Ishikawa (cell line): ENCODE data around the gene CHURC1.

ENCODE experiments used
- CEBPB ChIP-seq: IDR thresholded peaks from 2 replicates; pipeline ENCODE4 v1.6.1; 2012
- CREB1 ChIP-seq: IDR thresholded peaks from 2 replicates; pipeline ENCODE4 v1.6.1; 2012; ENCODE audit warnings: low read depth
- EGR1 ChIP-seq: IDR thresholded peaks from 2 replicates; pipeline ENCODE4 v1.6.1; 2012
- EP300 ChIP-seq: IDR thresholded peaks from 2 replicates; pipeline ENCODE4 v1.6.1; 2012; ENCODE audit warnings: borderline replicate concordance
- FOXM1 ChIP-seq: IDR thresholded peaks from 2 replicates; pipeline ENCODE4 v1.6.1; 2012; ENCODE audit warnings: low read depth, borderline replicate concordance
- NFIC ChIP-seq: IDR thresholded peaks from 2 replicates; pipeline ENCODE4 v1.6.1; 2012
- RAD21 ChIP-seq: IDR thresholded peaks from 2 replicates; pipeline ENCODE4 v1.6.1; 2012; ENCODE audit warnings: low read depth
- TAF1 ChIP-seq: IDR thresholded peaks from 2 replicates; pipeline ENCODE4 v1.6.1; 2012; ENCODE audit warnings: low read depth, mild to moderate bottlenecking
- TCF12 ChIP-seq: IDR thresholded peaks from 2 replicates; pipeline ENCODE4 v1.6.1; 2012; ENCODE audit warnings: low read depth
- TEAD4 ChIP-seq: IDR thresholded peaks from 2 replicates; pipeline ENCODE4 v1.6.1; 2012
- YY1 ChIP-seq: IDR thresholded peaks from 2 replicates; pipeline ENCODE4 v1.6.1; 2012; ENCODE audit warnings: low read depth
- ZBTB7A ChIP-seq: IDR thresholded peaks from 2 replicates; pipeline ENCODE4 v1.6.1; 2012; ENCODE audit warnings: low read depth
- TF ChIP-seq, protein P1 (sequence below): IDR thresholded peaks from 2 replicates; pipeline ENCODE4 v1.6.1; 2012
- TF ChIP-seq, protein P2 (sequence below): IDR thresholded peaks from 2 replicates; pipeline ENCODE4 v1.6.1; 2012; ENCODE audit warnings: low read depth, mild to moderate bottlenecking
- TF ChIP-seq, protein P3 (sequence below): IDR thresholded peaks from 2 replicates; pipeline ENCODE4 v1.6.1; 2012

The CHURC1 gene

DNA sequence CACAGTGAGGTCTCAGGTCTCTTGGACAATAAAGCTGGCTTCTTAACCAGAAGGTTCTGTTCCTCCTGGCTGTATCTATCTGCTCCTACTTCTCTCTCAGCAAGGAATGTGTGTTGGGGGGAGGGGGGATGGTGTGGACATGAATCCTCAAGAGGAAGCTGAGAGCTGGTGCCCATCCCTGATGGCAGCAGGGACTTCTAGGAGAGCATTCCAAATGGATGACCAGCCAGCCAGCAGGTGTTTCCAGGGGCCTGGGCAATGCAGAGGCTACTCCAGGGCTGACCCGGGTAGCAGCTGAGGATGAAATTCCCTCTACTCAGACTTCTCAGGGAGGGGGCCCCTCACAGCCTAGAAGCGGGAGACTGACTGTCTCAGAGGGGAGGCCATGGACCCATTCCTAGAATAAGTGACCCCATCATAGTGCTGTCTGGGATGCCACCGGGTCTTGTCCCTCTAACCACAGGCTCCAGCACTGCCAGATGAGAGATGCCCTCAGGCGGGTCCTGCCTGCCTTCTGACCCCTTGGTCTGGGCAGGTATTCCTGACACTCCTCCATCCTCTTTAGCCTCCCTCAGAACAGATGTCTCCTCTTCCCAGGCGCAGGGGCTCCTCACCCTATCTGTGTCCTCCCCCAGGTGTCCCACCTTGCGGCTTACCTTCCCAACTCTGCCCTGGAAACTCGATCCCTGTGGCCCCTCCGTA lies 56.7 kb downstream of the CHURC1 start:
- TF ChIP-seq TEAD4 = no peak
- no peak for TF ChIP-seq TCF12
- TF ChIP-seq, protein P1, sequence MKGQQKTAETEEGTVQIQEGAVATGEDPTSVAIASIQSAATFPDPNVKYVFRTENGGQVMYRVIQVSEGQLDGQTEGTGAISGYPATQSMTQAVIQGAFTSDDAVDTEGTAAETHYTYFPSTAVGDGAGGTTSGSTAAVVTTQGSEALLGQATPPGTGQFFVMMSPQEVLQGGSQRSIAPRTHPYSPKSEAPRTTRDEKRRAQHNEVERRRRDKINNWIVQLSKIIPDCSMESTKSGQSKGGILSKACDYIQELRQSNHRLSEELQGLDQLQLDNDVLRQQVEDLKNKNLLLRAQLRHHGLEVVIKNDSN = no peak
- TF ChIP-seq ZBTB7A = no peak
- TF ChIP-seq EP300 = no peak
- TF ChIP-seq CEBPB = no peak
- TF ChIP-seq, protein P2, sequence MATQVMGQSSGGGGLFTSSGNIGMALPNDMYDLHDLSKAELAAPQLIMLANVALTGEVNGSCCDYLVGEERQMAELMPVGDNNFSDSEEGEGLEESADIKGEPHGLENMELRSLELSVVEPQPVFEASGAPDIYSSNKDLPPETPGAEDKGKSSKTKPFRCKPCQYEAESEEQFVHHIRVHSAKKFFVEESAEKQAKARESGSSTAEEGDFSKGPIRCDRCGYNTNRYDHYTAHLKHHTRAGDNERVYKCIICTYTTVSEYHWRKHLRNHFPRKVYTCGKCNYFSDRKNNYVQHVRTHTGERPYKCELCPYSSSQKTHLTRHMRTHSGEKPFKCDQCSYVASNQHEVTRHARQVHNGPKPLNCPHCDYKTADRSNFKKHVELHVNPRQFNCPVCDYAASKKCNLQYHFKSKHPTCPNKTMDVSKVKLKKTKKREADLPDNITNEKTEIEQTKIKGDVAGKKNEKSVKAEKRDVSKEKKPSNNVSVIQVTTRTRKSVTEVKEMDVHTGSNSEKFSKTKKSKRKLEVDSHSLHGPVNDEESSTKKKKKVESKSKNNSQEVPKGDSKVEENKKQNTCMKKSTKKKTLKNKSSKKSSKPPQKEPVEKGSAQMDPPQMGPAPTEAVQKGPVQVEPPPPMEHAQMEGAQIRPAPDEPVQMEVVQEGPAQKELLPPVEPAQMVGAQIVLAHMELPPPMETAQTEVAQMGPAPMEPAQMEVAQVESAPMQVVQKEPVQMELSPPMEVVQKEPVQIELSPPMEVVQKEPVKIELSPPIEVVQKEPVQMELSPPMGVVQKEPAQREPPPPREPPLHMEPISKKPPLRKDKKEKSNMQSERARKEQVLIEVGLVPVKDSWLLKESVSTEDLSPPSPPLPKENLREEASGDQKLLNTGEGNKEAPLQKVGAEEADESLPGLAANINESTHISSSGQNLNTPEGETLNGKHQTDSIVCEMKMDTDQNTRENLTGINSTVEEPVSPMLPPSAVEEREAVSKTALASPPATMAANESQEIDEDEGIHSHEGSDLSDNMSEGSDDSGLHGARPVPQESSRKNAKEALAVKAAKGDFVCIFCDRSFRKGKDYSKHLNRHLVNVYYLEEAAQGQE = no peak
- TF ChIP-seq CREB1 = no peak
- TF ChIP-seq TAF1 = no peak
- TF ChIP-seq NFIC = no peak
- TF ChIP-seq YY1 = no peak
- no peak for TF ChIP-seq FOXM1
- TF ChIP-seq, protein P3, sequence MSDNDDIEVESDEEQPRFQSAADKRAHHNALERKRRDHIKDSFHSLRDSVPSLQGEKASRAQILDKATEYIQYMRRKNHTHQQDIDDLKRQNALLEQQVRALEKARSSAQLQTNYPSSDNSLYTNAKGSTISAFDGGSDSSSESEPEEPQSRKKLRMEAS = no peak
- no peak for TF ChIP-seq RAD21
- no peak for TF ChIP-seq EGR1

DNA sequence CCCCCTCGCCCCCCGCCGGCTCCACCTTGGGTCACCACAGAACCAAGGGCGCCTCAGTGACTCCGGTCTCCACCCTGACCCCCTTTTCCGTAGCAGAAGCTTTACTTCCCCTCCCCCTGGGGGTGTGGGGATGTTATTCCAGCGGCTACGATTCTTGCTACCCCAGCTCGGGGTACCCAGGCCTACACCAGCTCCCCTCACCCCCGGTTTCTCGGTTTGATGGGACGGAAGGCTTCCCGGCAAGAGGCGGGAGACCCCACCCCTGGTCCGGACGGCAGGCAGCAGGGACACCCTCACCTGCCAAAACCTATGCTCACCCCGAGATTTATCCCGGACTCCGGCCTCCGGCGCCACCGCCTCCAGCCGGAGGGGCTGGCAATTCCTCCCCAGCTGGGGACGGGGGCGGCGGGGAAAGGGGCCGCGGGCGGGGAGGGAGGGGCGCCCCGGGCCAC lies 57.3 kb downstream of the CHURC1 start:
- TF ChIP-seq ZBTB7A = peak; percentile 76
- no peak for TF ChIP-seq TEAD4

DNA sequence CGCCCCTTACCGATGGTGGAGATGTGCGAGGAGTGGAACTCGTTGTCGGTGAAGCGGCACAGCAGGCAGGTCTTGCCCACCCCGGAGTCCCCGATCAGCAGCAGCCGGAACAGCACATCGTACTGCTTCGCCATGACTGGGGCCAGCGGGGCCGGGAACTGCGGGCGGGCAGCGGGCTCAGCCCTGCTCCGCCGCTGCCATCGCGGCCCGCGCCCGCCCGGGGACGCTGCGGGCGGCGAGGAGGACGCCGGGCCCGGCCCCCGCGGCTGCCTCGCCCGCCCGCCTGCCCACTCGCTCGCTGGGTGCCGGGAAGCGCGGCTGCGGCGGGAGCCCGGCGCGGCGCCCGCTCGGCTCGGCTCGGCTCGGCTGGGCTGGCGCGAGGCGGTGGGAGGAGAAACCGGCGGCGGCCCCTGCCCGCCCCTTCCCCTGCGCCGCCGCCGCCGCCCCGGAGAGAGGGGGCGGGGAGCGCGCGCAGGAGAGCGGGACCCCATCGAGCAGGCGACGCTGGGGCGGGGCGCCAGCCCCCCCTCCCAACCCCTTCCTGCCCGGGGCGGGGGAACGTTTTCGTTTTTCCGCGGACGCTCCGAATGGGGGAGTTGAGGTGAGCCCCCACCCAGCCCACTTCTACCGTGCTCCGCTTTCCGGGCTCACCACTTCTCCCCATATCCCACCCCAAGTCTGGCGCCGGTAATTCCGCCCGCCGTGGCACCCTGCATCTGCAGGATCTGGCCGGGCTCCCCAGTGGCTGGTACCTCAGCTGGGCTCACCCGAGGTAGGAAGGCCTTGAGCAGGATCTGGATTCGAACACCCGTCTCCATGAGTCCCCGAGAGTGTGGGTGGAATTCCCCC lies 57.9 kb downstream of the CHURC1 start, which contains the start of gene RAB15:
RAB15 (minus strand) TSS at position 394 of the 849 bp plus-strand sequence; CDS start at position 134, 260 bp downstream.
- no peak for TF ChIP-seq CEBPB
- TF ChIP-seq ZBTB7A = peak; percentile 33; the same call in 1 of the 2 replicates
- no peak for TF ChIP-seq EGR1
- no peak for TF ChIP-seq NFIC
- TF ChIP-seq TAF1 = no peak
- TF ChIP-seq, protein P1 = no peak
- no peak for TF ChIP-seq TCF12

DNA sequence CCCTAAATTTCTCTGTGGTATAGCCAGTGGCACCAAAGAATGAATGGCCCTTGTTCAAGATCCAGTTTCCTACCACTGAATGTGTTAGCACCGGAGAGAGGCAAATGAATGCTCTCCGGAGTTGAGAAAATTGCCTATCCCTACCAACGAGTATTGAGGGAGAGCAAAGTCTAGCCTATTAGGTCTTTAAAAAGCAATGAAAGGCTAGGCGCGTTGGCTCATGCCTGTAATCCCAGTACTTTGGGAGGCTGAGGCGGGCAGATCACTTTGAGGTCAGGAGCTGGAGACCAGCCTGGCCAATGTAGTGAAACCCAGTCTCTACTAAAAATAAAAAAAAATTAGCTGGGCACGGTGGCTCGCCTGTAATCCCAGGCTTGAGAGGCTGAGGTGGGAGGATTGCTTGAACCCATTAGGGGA lies 58.8 kb downstream of the CHURC1 start:
- no peak for TF ChIP-seq CREB1
- TF ChIP-seq, protein P1 = no peak
- no peak for TF ChIP-seq CEBPB
- TF ChIP-seq TAF1 = no peak
- TF ChIP-seq TEAD4 = no peak
- no peak for TF ChIP-seq EP300
- no peak for TF ChIP-seq NFIC
- no peak for TF ChIP-seq YY1
- TF ChIP-seq, protein P3 = no peak
- TF ChIP-seq, protein P2 = no peak
- TF ChIP-seq ZBTB7A = no peak
- TF ChIP-seq FOXM1 = no peak
- TF ChIP-seq TCF12 = no peak
- TF ChIP-seq EGR1 = no peak
- no peak for TF ChIP-seq RAD21

- TF ChIP-seq, protein P2 = no peak
- TF ChIP-seq CEBPB (no peak), EGR1 (no peak), EP300 (no peak), NFIC (no peak), RAD21 (no peak), TEAD4 (no peak), YY1 (no peak), FOXM1 (no peak)
- TF ChIP-seq, protein P3 = no peak
- TF ChIP-seq, protein P1 = no peak
These were observed 59.6 kb downstream of the CHURC1 start for GRCh38 chr14:64973826-64974225.
